Activated T-cell treated with anti-CD3 and anti-CD28 coated beads, Interleukin-2, amount 50 U/mL, for 1 hour (primary cell): ENCODE results near the gene GFOD1.

Source experiments
- DNase-seq: peaks from one replicate; pipeline ENCODE4 v3.0.0-alpha.2; 2020

The GFOD1 gene

GRCh38 chr6:13372076-13372475 is 115.3 kb downstream of the GFOD1 start:
- DNase-seq, result no peak

GRCh38 chr6:13371421-13372072 is 115.9 kb downstream of the GFOD1 start:
- no peak for DNase-seq

- DNase-seq, result no peak
Observed at GRCh38 chr6:13370623-13371022, 116.8 kb downstream of the GFOD1 start.

DNA sequence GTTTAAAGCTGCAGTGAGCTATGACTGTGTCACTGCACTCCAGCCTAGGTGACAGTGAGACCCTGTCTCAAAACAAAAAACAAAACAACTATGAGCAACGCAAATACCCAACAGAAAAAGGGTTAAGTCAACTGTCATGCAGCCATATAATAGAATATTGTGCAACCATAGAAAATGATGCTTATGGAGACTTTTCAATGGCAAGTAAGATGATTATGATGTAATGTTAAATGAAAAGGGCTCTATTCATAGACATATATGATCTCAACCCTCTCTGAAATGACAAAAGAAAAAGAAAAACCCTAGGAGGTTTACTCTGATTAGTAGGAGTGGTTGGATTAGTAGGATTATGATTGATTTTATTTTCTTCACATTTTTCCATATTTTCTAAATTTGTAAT is 117.8 kb downstream of the GFOD1 start:
- DNase-seq, result no peak

- no peak for DNase-seq
Observed at GRCh38 chr6:13368731-13369115, 118.7 kb downstream of the GFOD1 start.

DNA sequence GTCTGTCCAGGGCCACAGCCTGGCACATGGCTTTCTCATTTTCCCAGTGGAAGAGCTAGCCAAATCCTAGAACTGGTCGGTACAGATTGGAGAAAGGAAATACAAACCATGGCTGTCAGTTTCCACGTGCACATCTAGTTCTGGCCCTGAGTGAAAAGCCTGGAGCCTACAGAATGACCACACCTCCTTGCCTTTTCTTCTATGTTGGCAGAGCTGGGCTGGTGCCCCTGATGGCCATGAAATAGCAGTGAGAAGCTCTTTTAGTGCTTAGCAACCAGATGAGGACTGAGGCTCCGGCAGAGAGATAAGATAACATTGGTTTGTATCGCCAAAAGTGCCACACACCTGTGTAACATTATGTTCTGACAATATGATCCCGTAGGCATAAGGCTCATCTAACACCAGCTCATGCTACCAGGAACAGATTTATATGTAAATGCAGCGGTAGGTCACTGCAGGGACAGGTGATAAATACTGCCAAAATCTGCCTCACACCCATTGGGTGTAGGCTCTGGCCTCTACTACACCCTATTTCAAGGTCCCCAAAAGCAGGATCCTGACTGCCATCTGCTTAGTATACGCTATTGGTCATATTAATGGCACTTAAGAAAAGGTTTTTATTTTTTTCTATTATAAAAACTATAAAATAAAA is 119.2 kb downstream of the GFOD1 start:
- DNase-seq, result no peak

- DNase-seq, result no peak
Observed at GRCh38 chr6:13367396-13367795, 120.0 kb downstream of the GFOD1 start.

GRCh38 chr6:13365320-13365719 is 122.1 kb downstream of the GFOD1 start:
- DNase-seq, result no peak

- no peak for DNase-seq
Observed at GRCh38 chr6:13364842-13365241, 122.6 kb downstream of the GFOD1 start.

DNA sequence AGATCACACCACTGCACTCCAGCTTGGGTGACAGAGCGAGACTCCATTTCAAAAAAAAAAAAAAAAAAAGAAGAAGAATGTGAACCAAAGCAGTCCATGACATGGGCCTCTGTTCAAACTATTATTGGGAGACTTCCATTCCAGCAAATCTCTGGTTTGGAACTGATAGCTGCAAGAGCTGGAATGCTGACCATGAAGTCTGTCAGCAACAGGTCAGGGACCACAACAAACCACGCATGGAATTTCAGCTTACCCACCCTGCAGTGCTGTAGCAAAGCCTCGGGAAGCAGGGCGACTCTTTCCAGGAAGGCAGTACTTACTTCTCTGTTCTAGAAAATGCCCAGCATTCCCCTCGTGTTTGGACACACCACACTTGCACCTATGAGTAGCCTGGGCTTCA is 125.0 kb downstream of the GFOD1 start:
- DNase-seq, result no peak

- DNase-seq, result no peak
Observed at GRCh38 chr6:13360671-13361540, 126.5 kb downstream of the GFOD1 start.

DNA sequence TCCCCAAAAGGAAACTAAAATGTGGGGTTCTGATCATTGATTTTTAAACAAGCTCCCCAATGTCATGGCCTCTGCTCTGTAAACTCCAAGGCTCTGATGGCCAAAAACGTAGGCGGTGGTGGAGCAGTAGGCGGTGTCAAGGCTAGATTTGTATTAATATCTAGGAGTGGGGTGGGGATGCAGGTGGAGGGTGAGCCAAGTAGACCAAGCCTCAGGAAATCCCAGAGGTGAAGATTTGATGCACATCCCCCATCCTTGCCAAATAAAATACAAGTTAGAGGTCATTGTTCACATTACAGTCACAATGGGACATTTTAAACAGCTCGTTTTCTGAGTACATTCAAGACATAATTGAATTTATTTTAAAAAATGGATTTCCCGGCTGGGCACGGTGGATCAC is 128.1 kb downstream of the GFOD1 start:
- no peak for DNase-seq

GRCh38 chr6:13358511-13358910 is 128.9 kb downstream of the GFOD1 start:
- DNase-seq, result no peak

DNA sequence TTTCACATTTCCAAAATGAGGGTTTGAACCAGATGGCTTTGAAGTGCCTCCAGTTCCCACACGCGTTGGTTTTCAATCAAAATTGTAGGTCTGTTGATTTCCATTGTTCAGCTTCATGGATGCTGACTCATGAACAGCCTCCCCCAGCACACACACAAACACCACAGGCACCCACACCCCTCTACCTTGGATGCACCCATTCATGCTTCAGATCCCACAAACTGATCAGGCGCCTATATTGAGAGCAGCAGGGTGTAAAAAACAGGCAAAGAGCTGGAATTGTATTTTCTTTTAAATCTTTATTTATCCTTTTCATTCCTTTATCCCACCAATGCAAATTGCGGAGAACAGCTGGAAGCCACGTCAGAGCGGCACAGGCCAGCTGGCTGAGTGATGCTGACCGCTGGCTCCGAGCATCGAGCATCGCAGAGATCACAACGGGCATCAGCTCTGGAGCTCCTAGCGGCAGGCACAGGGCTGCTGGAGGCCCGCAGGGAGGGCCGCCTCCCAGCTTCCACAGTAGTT is 129.8 kb downstream of the GFOD1 start:
- DNase-seq, result no peak

DNA sequence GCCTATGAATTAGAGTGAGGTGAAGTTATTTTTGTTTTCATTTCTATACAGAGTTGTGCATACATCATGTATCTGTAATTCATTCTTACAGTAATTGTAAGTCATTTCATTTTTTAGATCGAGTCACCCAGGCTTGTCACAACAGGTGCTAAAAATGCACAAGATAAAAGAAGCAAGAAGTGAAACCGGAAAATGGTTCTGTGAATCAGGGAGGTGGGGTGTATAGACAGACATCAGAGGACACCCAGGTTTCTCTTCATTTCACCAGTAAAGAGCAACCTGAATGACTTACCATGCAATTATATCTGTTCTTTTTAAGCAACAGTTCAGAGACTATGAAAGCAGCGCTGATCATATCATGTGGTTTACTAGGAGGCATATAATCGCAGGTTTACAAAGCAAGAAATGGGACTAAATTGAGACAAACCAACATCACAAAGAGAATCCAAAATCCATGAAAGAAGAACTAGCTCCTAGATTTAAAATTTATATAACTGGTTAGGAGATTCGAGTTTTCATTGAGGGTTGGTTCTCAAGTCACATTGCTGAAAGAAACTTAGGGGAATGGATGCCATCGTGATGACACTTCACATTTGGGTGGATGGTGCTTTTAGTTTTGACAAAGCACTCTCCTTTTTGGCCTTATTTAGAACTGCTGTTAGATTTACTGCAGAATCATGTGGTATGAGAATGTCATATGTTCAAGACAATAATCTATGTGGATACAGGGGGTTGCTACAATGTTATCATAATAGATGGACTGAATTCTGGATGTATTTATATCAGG is 131.2 kb downstream of the GFOD1 start:
- no peak for DNase-seq

DNA sequence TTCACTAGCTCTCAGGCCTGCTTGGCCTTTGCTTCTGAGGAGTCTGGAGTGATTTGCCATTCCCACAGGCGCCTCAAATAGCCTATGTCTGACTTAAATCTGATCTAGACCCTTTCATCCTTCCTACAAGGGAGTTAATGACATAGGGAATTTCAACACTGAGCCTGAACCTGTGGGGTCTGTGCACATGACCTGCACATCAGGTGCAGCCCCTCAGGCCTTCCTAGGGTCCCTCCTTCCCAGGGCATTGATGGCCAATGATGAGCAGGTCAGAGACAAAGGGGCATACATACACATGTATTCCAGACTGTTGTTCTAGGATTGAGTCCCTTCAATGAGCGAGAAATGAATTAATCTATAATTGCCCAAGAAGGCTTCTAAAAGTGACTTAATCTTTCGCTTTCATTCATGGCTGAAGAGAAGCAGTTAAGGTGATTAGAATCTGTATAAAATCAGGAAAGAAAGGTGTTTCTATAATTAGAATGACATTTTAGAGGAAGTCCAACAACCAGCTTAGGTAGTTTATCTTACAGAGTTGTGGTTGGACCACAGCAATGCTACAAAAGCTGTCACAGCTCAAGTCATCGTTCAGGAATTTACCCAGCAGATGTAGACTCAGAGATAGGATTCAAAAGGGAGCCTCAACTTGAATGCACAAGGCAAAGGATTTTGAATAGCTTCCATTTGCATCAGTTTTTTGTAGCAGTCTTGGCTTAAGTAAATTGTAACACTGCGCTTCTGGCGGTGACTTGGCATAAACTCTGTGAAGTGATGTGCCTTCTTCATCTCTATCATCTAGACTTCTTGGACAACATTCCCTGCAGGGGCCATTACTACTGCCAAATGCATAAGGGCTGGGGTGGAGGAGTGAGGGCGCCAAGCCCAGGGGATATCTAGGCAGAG is 132.1 kb downstream of the GFOD1 start:
- no peak for DNase-seq

- no peak for DNase-seq
Observed at GRCh38 chr6:13354331-13355042, 132.9 kb downstream of the GFOD1 start.

DNA sequence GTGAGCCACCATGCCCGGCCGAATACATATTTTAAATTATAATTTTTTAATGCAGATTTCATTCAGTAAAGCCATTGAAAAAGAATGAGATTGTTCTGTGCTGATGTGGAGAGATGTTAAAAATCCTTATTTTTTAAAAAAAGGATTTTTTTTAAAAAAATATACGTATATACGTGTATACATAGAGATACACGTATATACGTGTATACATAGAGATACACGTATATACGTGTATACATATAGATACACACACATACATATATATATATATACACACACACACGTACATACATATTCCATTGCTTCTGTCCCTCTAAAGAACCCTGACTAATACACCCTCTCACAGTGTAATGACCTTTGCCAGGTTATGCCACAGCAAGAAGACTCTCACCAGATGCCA is 135.2 kb downstream of the GFOD1 start:
- DNase-seq, result no peak

GRCh38 chr6:13351271-13351670 is 136.1 kb downstream of the GFOD1 start:
- DNase-seq, result no peak

- no peak for DNase-seq
Observed at GRCh38 chr6:13349811-13350506, 137.4 kb downstream of the GFOD1 start.
